ENCODE results near the gene BMI1.
A peak's percentile ranks its signal among the peaks of the same experiment; 100 is the strongest.
"Not testable (repeated sequence)": the region's sequence is repeated elsewhere in the genome, so short reads cannot be mapped to it uniquely, and the experiment has no call there.

BMI1 gene

GRCh38 chr10:22320591-22321155, at the start of gene BMI1:
TSS of gene BMI1 (plus strand) at chr10:22321099. CDS start at chr10:22326450, 5,351 bp downstream.
- H3K9me3 ChIP-seq (ENCODE audit: control insufficient read depth, insufficient read depth, low read length): no peaks in the 10 kb centered on the region
- no peaks in the 10 kb centered on the region for H3K36me3 ChIP-seq (ENCODE audit: insufficient read depth, low read length)
- peak within 1 kb of the TSS; percentile 69 for H3K9ac ChIP-seq (ENCODE audit: low read depth, low read length)
- H3K4me1 ChIP-seq (ENCODE audit: insufficient read depth, low read length): peaks cover 19% of the 10 kb centered on the region

- Histone ChIP-seq H3K36me3 (ENCODE audit: insufficient read depth, low read length) (no peaks in the 10 kb centered on the region), H3K9me3 (ENCODE audit: control insufficient read depth, insufficient read depth, low read length) (no peaks in the 10 kb centered on the region), H3K4me1 (ENCODE audit: insufficient read depth, low read length) (no peaks in the 10 kb centered on the region), H3K9ac (ENCODE audit: low read depth, low read length) (no peak overlapping the region)
These were observed 49.1 kb upstream of the BMI1 start for GRCh38 chr10:22271786-22272185.

DNA sequence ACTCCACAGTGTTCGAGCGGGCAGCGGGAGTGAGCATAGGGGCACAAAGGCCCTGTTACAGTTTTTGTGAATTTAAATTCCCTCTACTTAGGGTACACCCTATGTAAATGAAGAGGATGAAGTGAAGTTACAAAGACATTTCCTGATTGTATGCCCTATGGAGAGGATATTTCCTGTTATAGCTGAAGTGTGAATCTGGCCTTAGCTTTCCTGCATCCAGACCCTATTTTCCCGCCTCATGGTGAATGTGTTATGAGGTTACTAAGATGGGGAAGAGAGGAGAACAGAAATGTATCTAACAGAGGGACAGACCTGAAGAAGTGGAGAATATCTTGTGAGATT, 42.5 kb upstream of the BMI1 start:
- peaks cover 21% of the 10 kb centered on the region for H3K4me1 ChIP-seq (ENCODE audit: insufficient read depth, low read length)
- no peaks in the 10 kb centered on the region for H3K9me3 ChIP-seq (ENCODE audit: control insufficient read depth, insufficient read depth, low read length)
- no peaks in the 10 kb centered on the region for H3K36me3 ChIP-seq (ENCODE audit: insufficient read depth, low read length)
- H3K9ac ChIP-seq (ENCODE audit: low read depth, low read length): no peak overlapping the region

GRCh38 chr10:22280078-22280477, 40.8 kb upstream of the BMI1 start:
- peaks cover 21% of the 10 kb centered on the region for H3K4me1 ChIP-seq (ENCODE audit: insufficient read depth, low read length)
- no peaks in the 10 kb centered on the region for H3K36me3 ChIP-seq (ENCODE audit: insufficient read depth, low read length)
- no peak overlapping the region for H3K9ac ChIP-seq (ENCODE audit: low read depth, low read length)
- H3K9me3 ChIP-seq (ENCODE audit: control insufficient read depth, insufficient read depth, low read length): no peaks in the 10 kb centered on the region

DNA sequence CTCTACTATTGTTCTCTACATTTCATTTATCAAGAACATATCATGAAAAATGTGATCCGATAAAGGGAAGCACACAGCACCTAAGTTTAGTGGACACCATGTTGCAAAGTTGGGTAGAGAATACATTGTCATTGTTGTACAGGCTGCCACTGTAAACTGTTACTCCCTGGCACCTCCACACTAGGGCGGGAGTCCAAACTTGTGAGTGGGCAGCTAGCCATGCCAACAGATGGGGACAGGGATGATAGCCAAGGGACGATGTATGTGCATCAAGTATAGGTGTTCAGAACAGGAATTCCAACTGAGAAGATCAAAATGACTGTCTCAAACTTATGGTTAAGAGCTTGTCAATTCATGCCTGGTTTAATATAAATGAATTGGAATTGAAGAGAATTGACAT, 35.8 kb upstream of the BMI1 start:
- no peak overlapping the region for H3K9ac ChIP-seq (ENCODE audit: low read depth, low read length)
- no peaks in the 10 kb centered on the region for H3K9me3 ChIP-seq (ENCODE audit: control insufficient read depth, insufficient read depth, low read length)
- H3K36me3 ChIP-seq (ENCODE audit: insufficient read depth, low read length): no peaks in the 10 kb centered on the region
- H3K4me1 ChIP-seq (ENCODE audit: insufficient read depth, low read length): peaks cover 3% of the 10 kb centered on the region; the same call in 1 of the 2 replicates

GRCh38 chr10:22293747-22294404, 27.0 kb upstream of the BMI1 start:
- no peaks in the 10 kb centered on the region for H3K4me1 ChIP-seq (ENCODE audit: insufficient read depth, low read length)
- H3K36me3 ChIP-seq (ENCODE audit: insufficient read depth, low read length): no peaks in the 10 kb centered on the region
- H3K9ac ChIP-seq (ENCODE audit: low read depth, low read length): no peak overlapping the region
- no peaks in the 10 kb centered on the region for H3K9me3 ChIP-seq (ENCODE audit: control insufficient read depth, insufficient read depth, low read length)

DNA sequence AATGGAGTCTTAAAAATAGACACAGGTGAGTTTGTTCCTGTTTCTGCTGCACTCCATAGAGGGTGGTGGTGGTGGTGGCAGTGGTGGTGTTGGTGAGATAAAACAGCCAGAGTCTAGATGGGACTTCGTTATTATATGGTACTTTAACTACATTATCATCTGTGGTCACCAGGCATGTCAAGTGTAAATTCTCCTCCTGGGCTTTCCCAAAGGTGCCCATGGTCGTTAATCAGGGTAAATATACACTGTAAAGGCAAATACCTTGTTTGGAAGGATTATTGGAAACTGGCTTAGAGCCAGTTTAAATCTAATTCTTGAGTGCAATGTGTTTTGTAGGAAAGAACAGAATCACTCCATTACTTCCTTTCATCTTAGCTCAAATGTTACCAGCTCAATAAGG, 26.2 kb upstream of the BMI1 start:
- no peaks in the 10 kb centered on the region for H3K9me3 ChIP-seq (ENCODE audit: control insufficient read depth, insufficient read depth, low read length)
- no peaks in the 10 kb centered on the region for H3K36me3 ChIP-seq (ENCODE audit: insufficient read depth, low read length)
- H3K9ac ChIP-seq (ENCODE audit: low read depth, low read length): no peak overlapping the region
- no peaks in the 10 kb centered on the region for H3K4me1 ChIP-seq (ENCODE audit: insufficient read depth, low read length)

GRCh38 chr10:22301193-22301592, 19.7 kb upstream of the BMI1 start:
- no peaks in the 10 kb centered on the region for H3K36me3 ChIP-seq (ENCODE audit: insufficient read depth, low read length)
- no peaks in the 10 kb centered on the region for H3K4me1 ChIP-seq (ENCODE audit: insufficient read depth, low read length)
- H3K9ac ChIP-seq (ENCODE audit: low read depth, low read length): no peak overlapping the region
- no peaks in the 10 kb centered on the region for H3K9me3 ChIP-seq (ENCODE audit: control insufficient read depth, insufficient read depth, low read length)

DNA sequence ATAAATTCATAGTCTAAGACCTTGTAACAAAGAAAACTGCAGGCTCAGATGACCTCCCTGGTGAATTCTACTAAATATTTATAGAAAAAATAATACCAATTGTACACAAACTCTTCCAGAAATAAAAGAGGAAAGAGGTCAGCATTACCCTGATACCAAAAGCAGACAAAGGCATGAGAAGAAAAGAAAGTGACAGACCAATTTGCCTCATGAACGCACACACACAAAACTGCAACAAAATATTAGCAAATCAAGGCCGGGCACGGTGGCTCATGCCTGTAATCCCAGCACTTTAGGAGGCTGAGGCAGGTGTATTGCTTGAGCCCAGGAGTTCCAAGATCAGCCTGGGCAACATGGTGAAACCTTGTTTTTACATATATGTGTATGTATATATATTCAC, 17.4 kb upstream of the BMI1 start:
- no peaks in the 10 kb centered on the region for H3K36me3 ChIP-seq (ENCODE audit: insufficient read depth, low read length)
- H3K9ac ChIP-seq (ENCODE audit: low read depth, low read length): no peak overlapping the region
- no peaks in the 10 kb centered on the region for H3K9me3 ChIP-seq (ENCODE audit: control insufficient read depth, insufficient read depth, low read length)
- no peaks in the 10 kb centered on the region for H3K4me1 ChIP-seq (ENCODE audit: insufficient read depth, low read length)

DNA sequence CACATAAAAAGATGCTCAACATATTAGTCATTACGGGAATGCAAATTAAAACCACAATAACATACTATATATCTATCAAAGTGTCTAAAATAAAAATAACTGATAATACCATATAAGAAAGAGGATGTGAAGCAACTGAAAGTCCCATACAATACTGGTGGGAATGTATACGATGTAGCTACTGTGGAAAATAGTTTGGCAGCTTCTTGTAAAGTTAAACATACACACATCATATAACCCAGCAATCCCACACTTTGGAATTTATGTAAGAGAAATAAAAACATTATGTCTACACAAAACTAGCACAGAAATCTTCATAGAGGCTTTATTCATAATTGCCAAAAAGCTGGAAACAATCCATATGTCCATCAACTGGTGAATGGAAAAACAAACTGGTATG, 15.2 kb upstream of the BMI1 start:
- Histone ChIP-seq H3K4me1 (ENCODE audit: insufficient read depth, low read length) (no peaks in the 10 kb centered on the region), H3K9ac (ENCODE audit: low read depth, low read length) (no peak overlapping the region), H3K9me3 (ENCODE audit: control insufficient read depth, insufficient read depth, low read length) (no peaks in the 10 kb centered on the region), H3K36me3 (ENCODE audit: insufficient read depth, low read length) (no peaks in the 10 kb centered on the region)

DNA sequence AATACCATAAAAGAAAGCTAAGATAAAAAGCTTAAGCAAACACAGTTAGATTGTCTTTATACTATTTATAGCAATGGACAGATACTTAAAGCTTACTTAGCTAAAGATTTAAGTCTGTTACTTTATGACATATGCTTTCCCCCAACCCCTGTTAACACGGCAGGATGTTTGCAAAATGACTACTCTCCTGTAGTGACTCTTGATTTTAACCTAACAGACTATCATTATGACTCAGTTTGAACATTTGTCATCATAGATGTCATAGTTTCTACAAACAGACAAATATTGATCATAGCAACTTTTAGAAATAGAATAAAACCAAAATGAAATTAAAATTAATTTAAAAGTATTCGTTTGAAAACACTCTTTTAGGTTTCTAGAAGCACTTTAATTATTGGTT, 12.5 kb upstream of the BMI1 start:
- no peaks in the 10 kb centered on the region for H3K4me1 ChIP-seq (ENCODE audit: insufficient read depth, low read length)
- no peaks in the 10 kb centered on the region for H3K36me3 ChIP-seq (ENCODE audit: insufficient read depth, low read length)
- no peaks in the 10 kb centered on the region for H3K9me3 ChIP-seq (ENCODE audit: control insufficient read depth, insufficient read depth, low read length)
- no peak overlapping the region for H3K9ac ChIP-seq (ENCODE audit: low read depth, low read length)

- Histone ChIP-seq H3K36me3 (ENCODE audit: insufficient read depth, low read length) (no peaks in the 10 kb centered on the region), H3K9me3 (ENCODE audit: control insufficient read depth, insufficient read depth, low read length) (no peaks in the 10 kb centered on the region), H3K4me1 (ENCODE audit: insufficient read depth, low read length) (no peaks in the 10 kb centered on the region), H3K9ac (ENCODE audit: low read depth, low read length) (no peak overlapping the region)
These were observed 11.5 kb upstream of the BMI1 start for GRCh38 chr10:22309180-22310000.

- not testable (repeated sequence) for H3K9me3 ChIP-seq (ENCODE audit: control insufficient read depth, insufficient read depth, low read length); H3K36me3 ChIP-seq (ENCODE audit: insufficient read depth, low read length); H3K9ac ChIP-seq (ENCODE audit: low read depth, low read length); H3K4me1 ChIP-seq (ENCODE audit: insufficient read depth, low read length)
These were observed 10.9 kb upstream of the BMI1 start for GRCh38 chr10:22310012-22310411.

DNA sequence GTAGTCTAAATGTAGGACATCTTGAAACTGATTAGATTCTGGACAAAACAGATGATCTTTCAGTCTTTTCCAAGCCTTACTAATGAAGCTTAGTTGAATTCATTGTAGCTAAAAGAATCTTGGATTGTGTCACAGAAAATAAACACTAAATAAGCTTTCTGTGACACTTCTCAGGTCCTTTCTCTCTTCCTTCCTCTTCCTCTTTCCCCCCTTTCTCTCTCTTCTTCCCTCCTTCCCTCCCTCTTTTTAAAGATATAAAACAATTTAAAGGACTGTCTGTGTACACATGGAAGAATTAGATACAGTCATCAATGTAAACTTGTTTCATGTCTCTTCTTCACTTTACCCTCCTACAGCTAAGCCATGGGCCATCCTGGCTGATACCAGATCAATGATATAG, 10.0 kb upstream of the BMI1 start:
- no peaks in the 10 kb centered on the region for H3K36me3 ChIP-seq (ENCODE audit: insufficient read depth, low read length)
- H3K4me1 ChIP-seq (ENCODE audit: insufficient read depth, low read length): no peaks in the 10 kb centered on the region
- H3K9me3 ChIP-seq (ENCODE audit: control insufficient read depth, insufficient read depth, low read length): no peaks in the 10 kb centered on the region
- no peak overlapping the region for H3K9ac ChIP-seq (ENCODE audit: low read depth, low read length)

- Histone ChIP-seq H3K9me3 (ENCODE audit: control insufficient read depth, insufficient read depth, low read length) (no peaks in the 10 kb centered on the region), H3K9ac (ENCODE audit: low read depth, low read length) (no peak overlapping the region), H3K36me3 (ENCODE audit: insufficient read depth, low read length) (no peaks in the 10 kb centered on the region), H3K4me1 (ENCODE audit: insufficient read depth, low read length) (no peaks in the 10 kb centered on the region)
These were observed 6.0 kb upstream of the BMI1 start for GRCh38 chr10:22314852-22315251.
